Fibroblast of gingiva (primary cell): ENCODE data around the gene GJA4.
"Not testable (repeated sequence)": the region's sequence is repeated elsewhere in the genome, so short reads cannot be mapped to it uniquely, and the experiment has no call there.

Experiments
- DNase-seq: peaks from one replicate; pipeline ENCODE4 v3.0.0-alpha.2; 2011; ENCODE audit warnings: low read depth

GJA4 gene

DNA sequence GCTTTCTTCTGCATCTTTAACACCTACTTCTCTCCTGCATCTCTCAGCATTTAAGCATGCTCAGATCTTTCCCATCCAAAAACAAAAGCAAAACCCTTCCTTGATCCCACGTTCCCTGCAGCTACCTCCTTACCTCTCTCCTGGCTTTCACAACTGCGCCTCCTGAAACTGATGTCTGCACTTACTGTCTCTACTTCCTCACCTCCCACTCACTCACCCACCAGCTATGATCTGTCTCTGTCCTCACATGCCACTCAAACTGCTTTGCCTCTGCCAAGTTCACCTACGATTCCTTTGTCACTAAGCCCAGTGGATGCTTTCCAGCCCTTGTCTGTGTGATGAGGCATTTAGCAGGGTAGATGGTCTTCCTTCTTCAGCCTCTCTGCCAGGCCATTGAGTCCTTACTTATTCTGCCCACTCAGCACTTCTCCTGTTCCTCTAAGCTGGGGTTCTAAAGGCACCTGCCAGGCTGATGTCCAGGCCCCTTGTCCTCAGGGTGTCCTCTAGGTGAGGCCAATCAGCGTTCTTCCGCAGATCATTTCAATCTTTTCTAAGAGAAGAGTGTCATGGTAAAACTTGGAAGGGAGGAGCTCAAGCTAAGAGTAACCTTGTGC is 21.8 kb upstream of the GJA4 start:
- DNase-seq: no peak

DNA sequence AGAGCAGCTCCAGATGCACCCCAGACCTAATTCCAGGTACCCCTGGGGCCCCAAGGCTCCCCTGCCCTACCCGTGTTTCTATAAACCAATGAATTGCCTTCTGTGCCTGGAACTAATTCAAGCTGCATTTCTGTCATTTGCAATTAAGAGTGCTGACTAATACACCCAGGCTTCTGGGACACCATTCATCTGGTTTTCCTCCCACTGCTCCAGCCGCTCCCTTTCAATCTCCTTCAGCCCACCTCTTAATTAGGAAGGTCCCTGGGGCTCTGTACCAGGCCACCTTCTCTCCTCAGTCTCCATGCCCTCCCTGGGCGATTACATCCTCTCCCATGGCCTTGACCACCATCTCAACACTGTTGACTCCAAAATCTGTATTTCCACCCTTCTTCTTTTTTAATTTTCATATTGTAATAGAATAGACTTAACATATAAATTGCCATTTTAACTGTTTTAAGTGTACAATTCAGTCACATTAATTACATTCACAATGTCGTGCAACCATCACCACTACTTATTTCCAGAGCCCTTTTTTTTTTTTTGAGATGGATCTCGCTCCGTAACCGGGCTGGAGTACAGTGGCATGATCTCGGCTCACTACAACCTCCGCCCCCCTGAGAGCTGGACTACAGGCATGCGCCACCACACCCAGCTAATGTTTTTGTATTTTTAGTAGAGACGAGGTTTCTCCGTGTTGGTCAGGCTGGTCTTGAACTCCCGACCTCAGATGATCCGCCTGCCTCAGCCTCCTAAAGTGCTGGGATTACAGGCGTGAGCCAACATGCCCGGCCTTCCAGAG is 21.0 kb upstream of the GJA4 start:
- DNase-seq: no peak

DNA sequence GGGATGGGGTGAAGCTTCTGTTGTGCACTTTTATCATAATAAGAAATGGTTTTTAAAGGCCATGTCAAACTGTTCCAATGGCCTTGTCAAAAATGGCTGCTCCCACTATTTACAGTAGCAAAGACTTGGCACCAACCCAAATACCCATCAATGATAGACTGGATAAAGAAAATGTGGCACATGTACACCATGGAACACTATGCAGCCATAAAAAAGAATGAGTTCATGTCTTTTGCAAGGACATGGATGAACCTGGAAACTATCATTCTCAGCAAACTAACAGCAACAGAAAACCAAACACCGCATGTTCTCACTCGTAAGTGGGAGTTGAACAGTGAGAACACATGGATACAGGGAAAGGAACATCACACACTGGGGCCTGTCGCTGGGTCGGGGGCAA is 19.7 kb upstream of the GJA4 start:
- not testable (repeated sequence) for DNase-seq

DNA sequence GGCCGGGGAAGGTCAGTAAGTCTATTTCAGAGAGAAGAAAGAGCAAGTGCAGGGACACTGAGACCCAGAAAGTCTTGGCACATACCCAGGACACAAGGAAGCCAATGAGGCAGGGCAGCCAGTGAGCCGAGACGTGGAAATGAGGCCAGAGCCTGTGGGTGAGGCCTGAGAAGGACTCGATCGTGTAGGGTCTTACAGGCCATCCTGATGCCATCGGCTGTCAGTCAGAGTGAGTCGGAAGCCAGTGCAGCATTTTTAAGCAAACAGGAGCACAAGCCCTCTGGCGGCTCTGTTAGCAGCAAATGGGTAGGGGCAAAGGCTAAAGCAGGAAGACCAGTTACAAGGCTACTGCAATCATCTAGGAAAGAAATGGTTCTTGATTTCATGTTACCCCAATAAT is 17.8 kb upstream of the GJA4 start:
- DNase-seq: no peak

DNA sequence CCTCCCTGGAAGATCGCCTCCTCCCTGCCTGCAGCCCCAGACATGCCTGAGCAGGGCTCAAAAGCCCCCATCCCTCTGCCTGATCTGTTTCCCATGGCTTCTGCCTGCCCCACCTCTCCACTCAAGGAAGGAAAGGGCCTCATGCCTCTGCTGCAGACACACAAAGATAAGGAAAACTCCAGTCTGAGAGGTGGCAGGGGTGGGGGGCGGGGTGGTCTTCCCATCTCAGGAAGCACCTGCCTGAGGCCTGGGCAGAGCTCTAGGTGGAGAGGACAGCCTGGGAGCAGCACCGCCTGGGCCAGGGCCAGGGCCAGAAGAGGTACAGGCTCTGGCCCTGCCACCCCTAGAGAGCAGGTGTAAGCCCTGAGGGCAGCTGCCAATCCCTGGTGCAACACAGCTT is 15.9 kb upstream of the GJA4 start:
- no peak for DNase-seq

DNA sequence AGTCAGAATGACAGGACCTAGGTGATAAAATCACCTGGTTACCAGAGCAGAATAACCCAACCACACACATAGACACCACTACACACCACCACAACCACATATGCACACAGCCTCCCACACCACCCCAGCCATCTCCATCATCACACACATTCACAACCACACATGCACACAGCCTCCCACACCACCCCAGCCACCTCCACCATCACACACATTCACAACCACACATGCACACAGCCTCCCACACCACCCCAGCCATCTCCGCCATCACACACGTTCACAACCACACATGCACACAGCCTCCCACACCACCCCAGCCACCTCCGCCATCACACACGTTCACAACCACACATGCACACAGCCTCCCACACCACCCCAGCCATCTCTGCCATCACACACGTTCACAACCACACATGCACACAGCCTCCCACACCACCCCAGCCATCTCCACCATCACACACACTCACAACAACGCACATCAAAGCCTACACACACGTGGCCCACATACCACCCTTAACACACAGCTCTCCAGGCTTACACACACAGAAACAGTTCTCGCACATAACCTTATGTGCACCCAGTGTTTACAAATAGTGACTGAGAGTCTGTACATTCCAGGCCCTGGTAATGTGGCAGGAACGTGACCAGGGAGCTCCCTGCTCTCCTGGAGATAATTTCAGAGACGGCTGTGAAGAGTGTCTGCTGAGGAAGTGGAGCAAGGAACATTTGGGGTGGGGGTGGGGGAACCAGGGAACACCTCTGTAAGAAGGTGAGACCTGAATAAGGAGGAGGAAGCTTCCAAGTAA is 15.1 kb upstream of the GJA4 start:
- no peak for DNase-seq

DNA sequence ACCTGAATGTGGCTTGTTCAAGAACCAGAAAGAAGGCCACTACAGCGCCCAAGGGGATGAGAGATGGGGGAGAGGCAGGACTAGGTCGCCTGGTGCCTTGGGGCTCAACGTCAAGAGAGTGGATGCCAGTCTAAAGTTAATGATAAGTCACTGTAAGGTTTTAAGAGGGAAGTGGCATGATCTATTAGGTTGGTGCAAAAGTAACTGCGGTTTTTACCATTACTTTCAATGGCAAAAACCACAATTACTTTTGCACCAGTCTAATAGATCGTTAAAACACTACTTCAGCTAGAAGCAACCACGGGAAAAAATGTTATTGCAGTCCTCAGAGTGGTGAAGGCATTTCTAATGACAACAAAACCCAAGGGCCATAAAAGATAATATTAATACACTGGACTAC is 14.4 kb upstream of the GJA4 start:
- DNase-seq: no peak

DNA sequence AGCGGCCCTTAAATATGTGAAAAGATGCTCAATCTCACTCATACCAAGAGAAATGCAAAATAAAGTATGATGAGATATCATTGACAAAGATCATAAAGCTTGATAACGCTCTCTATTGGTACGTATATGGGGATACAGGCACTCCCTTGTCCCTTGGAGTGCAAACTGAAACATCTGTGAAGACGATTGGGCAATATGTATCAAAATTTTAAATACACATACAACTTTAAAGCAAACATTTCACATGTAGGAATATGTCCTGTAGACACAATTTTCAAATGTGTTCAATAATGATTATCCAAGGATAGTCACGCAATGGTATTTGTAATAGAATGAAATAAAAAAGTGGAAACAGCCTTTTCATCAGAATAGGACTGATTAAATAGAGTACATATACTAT is 13.8 kb upstream of the GJA4 start:
- DNase-seq: no peak

DNA sequence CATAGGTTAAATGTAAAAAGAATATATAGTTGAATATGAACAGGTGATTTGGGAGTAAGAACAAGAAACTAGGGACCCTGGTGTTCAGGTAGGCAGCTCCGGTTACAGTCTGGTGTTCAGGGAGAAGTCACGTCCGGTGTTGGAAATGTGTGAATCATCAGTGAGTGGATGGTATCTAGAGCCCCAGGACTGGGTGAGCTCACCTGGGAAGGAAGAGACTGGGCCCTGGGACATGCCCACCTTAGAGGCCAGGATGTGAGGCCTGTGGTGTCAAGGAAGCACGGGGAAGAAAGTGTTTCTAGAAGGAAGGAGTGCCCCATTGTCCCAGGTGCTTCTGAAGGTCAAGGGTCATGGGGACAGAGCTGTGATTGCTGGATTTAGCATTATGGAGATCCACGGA is 13.3 kb upstream of the GJA4 start:
- DNase-seq: no peak

DNA sequence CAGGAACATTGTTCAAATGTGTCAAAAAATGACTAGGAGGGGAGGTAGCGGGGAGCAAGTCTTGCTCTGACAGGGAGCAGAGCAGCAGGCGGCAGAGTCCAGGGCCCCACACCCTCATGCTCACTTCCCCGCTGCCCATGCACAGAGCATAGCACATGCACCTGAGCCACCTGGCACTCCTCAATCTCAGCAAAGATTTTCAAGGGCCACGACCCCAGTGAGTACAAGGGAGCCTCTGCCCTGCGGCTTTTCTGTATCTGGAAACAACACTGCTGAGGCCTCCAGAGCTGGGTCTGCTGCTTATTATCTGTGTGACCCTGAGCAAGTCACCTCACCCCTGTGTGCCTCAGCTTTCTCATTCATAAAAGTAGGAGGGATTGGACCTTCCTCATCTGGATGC is 12.8 kb upstream of the GJA4 start:
- DNase-seq: no peak

DNA sequence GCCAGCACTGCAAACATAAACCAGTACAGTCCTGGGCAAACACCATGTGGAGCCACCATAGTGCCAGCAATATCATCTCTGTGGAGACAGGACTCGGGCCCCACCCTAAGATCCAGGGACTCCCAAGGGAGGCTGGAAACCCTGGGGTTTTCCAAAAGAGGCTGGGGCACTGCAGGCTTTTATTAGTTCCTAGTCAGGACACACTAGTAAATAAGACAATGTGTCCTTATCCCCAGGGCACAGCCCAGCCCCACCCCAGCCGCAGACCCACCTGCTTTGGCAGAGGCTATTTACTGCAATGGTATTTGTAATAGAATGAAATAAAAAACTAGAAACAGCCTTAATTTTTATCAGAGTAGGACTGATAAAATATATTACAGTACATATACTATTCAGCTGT is 12.3 kb upstream of the GJA4 start:
- no peak for DNase-seq

DNA sequence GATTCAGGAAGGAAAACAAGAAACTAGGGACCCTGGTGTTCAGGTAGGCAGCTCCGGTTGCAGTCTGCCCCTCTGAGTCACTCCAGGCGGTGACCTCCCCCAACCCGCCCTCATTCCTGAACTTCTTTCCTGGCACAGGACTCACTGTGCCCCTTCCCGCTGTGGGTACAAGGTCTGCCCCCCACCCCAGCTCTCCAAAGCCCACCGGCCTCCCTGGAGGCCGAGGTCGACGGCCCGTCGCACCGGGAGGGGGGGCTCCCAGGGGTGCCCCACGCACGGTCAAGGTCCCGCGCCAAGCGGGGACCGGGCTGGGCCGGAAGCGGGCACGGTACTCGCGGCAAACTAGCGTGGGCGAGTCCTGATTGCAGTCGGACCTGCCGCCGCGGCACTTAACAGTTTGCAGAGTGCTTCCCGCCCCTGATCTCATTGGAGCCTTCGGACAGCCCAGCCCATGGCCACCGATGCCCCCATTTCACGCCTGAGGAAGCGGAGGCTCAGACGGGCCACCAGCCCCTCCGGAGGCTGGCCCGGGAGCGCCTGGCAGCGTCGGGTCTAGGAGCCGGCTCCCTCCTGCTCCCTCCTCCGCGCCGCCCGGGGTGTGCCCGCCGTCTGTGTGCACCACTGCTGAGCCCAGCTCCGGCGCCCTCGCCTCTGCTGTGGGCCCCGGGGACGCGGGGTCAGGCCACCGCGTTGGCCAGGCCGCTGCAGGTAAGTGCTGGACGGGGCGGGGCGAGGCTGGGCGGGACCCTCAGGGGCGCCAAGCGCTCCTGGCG is 11.5 kb upstream of the GJA4 start, which contains the start of gene GJB3:
Gene GJB3 (plus strand): TSS at position 144 of the 773 bp plus-strand sequence. CDS start 3,549 bp downstream, outside the sequence.
- DNase-seq: no peak

DNA sequence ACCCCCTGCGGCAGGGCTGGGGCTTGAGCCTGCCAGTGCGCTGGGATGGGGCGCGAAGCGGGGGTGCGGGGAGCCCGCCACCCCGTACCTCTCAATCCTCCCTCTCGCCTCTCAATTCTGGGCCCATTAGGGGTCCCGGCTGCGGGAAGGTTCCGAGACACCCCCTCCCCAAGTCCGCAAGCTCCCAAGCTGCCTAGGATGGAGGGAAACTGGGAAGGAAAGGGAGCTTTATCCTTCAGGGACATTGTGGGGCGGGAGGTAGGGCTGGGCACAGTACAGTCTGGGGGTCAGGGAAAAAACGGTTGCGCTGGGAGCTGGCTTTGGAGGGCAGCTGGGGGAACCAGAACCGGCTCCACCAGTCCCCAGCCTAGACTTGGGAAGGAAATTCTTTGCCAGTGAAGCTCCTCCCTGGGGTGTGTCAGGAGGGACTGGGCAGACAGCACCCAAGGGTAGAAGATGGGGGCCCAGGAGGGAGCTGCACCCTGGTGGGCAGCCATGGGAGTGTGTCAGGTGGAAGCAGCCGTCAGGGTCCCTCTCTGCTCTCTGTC is 10.9 kb upstream of the GJA4 start:
- DNase-seq: no peak

DNA sequence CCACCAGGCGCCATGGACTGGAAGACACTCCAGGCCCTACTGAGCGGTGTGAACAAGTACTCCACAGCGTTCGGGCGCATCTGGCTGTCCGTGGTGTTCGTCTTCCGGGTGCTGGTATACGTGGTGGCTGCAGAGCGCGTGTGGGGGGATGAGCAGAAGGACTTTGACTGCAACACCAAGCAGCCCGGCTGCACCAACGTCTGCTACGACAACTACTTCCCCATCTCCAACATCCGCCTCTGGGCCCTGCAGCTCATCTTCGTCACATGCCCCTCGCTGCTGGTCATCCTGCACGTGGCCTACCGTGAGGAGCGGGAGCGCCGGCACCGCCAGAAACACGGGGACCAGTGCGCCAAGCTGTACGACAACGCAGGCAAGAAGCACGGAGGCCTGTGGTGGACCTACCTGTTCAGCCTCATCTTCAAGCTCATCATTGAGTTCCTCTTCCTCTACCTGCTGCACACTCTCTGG is 8.0 kb upstream of the GJA4 start:
- DNase-seq: no peak

DNA sequence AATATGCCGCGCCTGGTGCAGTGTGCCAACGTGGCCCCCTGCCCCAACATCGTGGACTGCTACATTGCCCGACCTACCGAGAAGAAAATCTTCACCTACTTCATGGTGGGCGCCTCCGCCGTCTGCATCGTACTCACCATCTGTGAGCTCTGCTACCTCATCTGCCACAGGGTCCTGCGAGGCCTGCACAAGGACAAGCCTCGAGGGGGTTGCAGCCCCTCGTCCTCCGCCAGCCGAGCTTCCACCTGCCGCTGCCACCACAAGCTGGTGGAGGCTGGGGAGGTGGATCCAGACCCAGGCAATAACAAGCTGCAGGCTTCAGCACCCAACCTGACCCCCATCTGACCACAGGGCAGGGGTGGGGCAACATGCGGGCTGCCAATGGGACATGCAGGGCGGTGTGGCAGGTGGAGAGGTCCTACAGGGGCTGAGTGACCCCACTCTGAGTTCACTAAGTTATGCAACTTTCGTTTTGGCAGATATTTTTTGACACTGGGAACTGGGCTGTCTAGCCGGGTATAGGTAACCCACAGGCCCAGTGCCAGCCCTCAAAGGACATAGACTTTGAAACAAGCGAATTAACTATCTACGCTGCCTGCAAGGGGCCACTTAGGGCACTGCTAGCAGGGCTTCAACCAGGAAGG is 7.4 kb upstream of the GJA4 start:
- no peak for DNase-seq

DNA sequence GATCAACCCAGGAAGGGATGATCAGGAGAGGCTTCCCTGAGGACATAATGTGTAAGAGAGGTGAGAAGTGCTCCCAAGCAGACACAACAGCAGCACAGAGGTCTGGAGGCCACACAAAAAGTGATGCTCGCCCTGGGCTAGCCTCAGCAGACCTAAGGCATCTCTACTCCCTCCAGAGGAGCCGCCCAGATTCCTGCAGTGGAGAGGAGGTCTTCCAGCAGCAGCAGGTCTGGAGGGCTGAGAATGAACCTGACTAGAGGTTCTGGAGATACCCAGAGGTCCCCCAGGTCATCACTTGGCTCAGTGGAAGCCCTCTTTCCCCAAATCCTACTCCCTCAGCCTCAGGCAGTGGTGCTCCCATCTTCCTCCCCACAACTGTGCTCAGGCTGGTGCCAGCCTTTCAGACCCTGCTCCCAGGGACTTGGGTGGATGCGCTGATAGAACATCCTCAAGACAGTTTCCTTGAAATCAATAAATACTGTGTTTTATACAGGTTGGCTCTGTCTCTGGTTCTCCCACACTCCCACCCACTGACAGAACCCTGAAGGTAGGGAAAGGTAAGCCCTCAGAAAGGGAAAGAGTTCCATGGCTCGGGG is 6.8 kb upstream of the GJA4 start:
- DNase-seq: no peak

DNA sequence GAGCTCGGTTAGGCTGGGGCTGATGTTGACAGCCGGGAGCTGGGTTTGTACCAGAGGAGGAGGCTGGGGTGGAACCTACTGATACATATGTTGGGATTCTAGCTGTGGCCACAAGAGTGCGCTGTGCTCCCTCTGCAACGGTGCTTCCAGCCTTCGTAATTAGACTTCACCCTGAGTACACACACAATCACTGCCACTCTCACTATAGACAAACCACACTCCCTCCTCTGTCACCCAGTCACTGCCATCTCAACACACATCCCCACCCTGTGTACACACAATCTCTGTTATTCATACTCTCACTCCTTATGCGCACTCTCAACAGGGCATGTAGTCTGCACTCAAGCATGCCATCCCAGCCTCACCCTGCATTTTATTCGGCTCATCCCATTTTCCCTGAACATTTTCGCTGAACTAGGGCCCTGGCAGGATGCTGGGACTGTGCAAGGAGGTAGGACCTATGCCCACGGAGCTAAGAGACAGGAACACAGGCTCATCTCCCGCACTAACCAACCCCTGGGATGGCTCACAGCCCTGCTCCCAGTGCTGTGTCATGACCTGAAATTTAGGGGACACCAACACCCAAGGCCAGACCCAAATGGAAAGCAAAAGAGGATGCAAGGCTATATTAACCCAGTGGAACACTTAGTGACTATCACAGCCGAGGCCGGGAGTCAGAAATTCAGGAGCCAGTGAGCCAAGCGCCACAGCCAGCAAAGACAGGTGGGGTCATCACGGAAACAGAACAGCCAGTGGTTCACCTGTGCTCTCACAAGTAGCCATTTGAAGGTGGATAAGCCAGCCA is 6.1 kb upstream of the GJA4 start:
- DNase-seq: peak; percentile 55

DNA sequence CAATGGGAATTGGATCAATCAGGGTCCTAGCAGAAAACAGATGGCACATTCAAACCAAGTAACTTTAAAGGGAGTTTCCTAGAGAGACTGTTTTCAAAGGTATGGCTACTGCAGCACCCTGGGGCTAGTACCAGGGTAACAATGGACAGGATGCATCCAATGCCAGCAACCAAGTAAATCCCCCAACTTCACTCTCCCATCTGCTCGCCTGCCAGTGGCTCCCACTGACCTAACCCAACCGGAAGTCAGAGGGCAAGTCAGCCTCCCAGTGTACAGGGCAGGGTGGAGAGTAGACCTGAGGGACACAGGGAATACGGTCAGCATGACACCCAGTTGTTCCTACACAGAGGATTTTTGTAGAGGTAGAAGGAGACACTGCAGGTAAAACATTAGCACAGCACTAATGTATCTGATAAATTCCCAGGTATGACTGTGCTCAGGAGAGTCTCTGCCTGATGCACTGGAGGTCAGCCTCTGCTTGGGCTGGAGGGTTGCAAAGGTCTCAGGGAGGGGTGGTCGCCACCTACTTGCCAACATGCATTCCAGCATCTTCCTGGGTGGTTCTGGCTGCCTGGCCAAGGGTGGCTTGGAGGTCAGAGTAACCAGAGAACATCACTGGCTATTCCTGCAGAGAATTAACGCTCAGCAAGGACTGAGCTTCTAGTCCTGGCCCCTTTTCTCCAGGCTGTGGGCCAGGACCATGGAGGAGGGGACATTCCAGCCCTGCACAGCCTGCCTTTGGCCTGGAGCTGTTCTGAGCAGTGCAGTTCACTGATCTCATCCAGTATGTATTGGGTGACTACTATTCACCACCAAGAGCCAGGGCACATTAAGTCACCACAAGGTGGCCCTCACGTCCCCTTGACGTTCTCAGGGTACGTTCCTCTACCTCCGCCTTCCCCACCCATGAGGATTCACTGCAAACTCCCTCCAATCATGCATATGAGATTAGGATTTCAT is 5.1 kb upstream of the GJA4 start:
- peak; percentile 21 for DNase-seq

DNA sequence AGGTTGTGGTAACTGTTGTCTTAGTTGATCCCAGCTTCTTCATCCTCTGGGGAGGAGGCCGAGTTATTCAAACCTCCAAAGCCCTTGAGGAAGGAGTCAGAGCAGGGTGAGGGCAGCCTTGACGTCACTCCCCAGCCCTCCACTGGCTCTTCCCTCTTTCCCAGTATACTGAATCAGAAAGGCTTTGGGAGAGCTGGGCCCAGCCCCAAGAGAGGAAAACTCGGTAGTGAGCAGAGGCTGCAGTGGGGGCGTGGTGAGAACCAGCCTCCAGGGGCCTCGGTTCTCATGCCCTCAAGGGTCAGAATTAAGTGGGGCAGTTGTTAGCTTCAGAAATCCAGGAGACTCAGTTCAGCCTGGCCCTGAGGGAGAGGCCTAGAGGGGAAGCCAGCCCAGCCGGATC is 1.8 kb upstream of the GJA4 start:
- no peak for DNase-seq
